RPMI8226 (cell line): ENCODE results near the gene SLC25A52.
A peak's percentile ranks its signal among the peaks of the same experiment; 100 is the strongest.
"Not testable (repeated sequence)": the region's sequence is repeated elsewhere in the genome, so short reads cannot be mapped to it uniquely, and the experiment has no call there.

Experiments used
- DNase-seq: peaks from one replicate; pipeline ENCODE4 v3.0.0-alpha.2; 2015

Gene SLC25A52

DNA sequence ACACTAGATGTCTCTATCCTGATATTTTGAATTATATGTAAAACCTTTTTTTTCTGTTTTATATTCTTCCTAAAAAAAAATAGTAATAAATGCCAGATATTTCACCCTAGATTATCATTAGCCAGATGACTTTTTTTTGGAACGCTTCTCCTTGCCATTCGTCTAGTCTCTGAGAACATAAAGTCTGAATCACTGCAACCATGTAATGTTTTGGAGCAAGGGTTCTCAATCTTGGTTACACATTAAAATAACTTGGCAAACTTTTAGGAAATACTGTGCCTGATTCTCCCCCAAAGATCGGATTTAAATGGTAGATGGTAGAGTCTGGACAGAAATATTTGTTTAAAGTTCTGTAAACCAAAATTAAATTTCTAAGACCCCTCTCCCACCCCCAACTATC lies 21.0 kb downstream of the SLC25A52 start:
- DNase-seq, result no peak

DNA sequence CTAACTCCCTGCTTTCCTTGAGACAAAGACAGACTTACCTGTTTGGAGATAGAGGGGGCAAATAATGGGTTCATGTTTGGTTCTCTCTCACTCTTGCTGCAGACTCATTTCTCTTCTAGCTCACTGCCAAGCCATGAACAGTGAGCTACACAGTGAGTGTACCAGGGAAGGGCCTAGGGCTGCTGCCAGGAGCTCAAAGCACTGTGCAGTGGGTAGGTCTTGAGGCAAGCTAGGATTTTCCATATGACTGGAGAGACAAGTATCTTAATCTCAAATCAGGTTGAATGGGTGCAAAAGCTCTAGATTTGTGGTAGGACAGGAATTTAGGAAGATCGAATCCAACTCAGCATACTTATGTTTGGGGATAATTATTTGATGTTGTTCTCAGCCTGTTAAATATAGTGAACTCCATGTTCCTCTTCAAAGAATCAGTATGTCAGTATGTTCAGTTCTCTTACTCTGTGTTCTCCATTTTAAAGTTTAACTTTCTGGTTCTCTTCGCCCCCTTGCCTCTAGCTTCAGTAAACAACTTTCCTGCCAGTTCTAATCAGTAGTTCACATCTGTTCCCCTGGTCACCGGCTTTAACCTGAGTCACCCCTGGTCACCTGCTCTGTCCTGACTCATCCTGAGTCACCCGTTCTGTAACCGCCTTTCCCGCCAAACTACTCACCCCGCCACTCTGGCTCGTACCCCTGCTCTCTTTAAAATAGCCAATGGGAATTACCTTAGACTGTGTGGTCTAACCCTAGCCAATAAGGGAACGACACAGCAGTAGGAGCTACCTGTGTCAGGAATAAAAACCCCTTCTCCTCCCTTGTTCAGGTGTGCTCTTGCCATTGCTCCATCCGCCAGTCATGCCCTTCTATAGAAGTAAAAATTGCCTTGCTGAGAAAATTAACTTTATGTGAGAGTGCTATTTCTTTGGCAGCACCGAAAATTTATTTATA lies 21.9 kb downstream of the SLC25A52 start:
- no peak for DNase-seq

DNA sequence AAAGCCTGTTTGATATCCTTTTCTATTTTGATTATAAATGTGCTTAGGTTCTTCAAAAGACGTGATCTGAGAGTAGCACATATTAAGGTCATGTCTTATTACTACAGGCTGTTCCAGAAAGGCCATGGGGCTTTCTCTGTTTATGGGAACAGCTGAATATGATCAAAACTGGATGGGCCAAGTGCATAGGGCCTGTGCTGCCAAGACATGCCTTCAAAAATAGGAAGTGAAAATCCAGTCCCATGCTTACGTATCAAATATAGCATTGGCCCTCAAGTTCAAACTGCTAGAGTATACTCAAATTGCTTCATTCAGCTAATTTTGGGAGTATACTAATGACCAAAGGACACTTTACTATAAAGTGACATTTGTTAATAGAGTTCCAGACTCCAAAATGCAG lies 24.1 kb downstream of the SLC25A52 start:
- peak; percentile 91 for DNase-seq

DNA sequence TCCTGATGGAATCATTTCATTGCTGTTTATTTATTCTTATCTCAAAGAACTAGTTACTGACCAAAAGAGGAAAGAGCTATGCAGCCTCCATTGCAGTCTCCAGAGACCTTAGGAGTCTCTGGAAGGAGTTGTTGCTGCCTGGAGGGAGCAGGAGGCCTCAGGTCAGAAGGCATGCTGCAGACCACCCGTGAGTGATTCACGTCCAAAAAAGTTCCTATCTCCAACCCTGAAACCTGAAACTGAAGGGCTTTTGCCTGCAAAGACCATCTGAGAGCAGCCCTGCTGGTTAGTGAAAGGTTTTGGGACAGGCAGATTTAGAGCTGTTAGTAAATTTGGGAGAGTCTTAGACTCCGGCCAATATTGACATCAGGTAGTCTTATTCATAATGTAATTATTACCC lies 29.1 kb downstream of the SLC25A52 start:
- no peak for DNase-seq

- not testable (repeated sequence) for DNase-seq
Measured at GRCh38 chr18:31729196-31729595, 31.5 kb downstream of the SLC25A52 start.

GRCh38 chr18:31723990-31724711 lies 36.5 kb downstream of the SLC25A52 start:
- DNase-seq, result no peak

- DNase-seq, result no peak
Measured at GRCh38 chr18:31723639-31723989, 37.1 kb downstream of the SLC25A52 start.

- DNase-seq, result peak; percentile 79
Measured at GRCh38 chr18:31722369-31722957, 38.2 kb downstream of the SLC25A52 start.

DNA sequence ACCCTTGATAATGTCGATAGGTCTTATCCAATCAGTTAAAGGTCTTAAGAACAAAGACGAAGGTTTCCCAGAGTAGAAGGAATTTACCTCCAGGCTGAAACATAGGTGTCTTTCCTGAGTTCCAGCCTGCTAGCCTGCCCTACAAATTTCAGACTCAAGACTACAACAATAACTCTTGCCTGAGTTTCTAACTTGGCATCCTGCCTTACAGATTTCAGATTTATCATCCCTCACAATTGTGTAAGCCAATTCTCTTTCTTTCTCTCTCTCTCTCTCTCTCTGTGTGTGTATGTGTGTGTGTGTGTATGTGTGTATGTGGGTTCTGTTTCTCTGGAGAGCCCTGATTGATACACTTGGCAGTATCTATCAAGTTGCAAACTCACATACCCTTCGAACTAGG lies 39.1 kb downstream of the SLC25A52 start:
- no peak for DNase-seq

DNA sequence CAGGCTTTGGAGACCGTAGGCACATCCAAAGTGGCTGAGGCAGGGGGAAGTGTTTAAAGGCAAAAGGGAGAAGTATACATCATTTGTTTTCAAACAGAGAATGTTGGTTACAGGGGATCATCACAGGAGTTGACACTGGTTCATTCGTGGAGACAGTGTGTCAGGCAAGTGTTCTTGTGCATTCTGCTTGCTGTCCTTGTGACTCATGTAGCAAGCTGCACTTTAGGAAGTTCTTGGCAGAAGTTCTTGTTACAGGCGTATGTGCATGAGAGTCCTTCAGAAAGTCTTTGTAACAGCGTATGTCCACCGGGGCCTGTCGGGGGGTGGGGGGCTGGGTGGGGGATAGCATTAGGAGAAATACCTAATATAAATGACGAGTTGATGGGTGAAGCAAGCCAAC lies 39.8 kb downstream of the SLC25A52 start:
- no peak for DNase-seq

DNA sequence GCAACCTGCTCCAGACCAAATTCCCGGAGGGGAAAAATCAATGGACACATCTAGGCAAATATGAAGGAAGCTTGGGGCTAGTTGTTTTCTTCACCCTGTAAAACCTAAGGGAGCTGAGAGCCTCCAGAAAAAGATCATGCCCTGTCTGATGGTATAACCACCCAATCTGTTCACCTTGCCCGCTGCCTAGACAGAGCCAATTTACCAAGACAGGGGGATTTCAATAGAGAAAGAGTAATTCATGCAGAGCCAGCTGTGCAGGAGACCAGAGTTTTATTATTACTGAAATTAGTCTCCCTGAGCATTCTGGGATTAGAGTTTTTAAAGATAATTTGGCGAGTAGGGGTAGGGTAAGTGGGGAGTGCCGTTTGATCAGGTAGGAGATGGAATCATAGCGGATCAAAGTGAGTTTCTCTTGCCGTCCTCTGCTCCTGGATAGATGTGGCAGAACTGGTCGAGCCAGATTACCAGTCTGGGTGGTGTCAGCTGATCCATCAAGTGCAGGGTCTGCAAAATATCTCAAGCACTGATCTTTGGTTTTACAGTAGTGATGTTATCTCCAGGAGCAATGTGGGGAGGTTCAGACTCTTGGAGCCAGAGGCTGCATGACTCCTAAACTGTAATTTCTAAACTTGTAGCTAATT lies 41.2 kb downstream of the SLC25A52 start:
- DNase-seq, result no peak

DNA sequence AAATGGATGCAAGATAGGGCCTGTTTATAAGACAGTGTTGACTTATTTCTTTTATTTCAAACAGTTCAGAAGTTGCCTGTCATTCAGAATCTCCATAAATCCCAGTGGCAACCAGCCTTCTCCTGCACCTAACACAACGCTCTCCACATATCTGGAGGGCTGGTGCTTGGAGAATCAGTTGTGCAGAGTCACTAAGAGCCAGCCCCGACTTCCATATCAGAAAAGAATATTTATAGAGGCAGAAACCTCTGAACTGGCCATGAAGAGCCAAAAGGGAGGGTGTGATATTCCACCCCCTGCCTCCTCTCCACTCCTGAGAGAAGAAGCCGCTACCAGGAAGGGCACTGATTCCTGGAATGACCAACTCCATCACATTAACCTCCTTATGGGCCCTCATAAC lies 42.3 kb downstream of the SLC25A52 start:
- DNase-seq, result no peak

GRCh38 chr18:31716362-31716761 lies 44.3 kb downstream of the SLC25A52 start:
- DNase-seq, result no peak

GRCh38 chr18:31711365-31712172 lies 49.1 kb downstream of the SLC25A52 start:
- no peak for DNase-seq

GRCh38 chr18:31710826-31711225 lies 49.9 kb downstream of the SLC25A52 start:
- peak; percentile 41 for DNase-seq
